Superior temporal gyrus (tissue), 1 donor: ENCODE measurements around the gene SLC25A47.

Experiments
- DNase-seq: peaks from one replicate; pipeline ENCODE4 v3.0.0-alpha.2; 2016; ENCODE audit errors: extremely low spot score

The SLC25A47 gene

GRCh38 chr14:100348784-100349685 lies 25.9 kb downstream of the SLC25A47 start:
- no peak for DNase-seq

GRCh38 chr14:100350276-100350926 lies 27.3 kb downstream of the SLC25A47 start:
- no peak for DNase-seq

- DNase-seq = no peak
Observed at GRCh38 chr14:100350986-100351385, 27.8 kb downstream of the SLC25A47 start.

DNA sequence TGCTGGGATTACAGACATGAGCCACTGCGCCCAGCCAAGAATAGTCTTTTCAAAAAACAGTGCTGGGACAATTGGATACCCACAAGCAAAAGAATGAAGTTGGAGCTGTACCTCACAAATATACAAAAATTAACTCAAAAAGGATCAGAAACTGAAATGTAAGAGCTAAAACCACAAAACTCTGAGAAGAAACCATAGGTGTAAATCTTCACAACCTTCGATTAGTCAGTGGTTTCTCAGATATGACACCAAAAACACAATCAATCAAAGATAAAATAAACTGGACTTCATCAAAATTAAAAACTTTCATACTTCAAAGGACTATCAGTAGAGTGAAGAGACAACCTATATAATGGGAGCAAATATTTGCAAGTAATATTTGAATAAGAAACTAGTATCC lies 35.3 kb downstream of the SLC25A47 start:
- DNase-seq = no peak

DNA sequence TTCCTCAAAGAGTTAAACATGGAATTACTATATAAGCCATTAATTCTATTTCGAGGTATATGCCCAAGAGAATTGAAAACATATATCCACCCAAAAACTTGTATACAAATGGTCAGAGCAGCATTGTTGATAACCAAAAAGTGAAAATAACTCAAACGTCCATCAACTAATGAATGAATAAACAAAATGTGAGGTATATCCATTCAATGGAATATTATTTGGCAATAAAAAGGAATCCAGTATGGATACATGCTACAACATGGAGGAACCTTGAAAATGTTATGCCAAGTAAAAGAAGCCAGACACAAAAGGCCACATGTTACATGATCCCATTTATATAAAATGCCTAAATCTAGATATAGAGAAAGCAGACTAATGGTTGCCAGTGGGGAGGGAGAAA lies 36.0 kb downstream of the SLC25A47 start:
- DNase-seq = no peak

- no peak for DNase-seq
Observed at GRCh38 chr14:100359881-100360280, 36.7 kb downstream of the SLC25A47 start.

DNA sequence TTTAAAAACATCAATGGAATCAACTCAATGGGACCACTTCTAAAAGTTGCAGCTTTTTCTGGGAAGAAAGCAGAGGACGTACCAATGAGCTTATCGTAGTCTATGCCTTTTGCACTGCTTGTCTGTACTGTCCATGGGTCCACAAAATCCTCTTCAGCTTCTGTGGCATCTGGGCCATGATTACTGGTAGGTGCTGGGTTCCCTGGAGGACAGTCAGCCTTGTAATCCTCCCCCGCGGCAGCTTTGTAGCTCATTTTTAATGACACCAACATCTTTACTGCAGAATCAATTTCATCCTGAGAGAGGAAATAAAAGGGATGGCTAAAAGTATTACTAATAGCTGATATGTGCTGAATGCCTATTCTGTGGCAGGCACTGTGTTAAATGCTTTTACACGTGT lies 38.5 kb downstream of the SLC25A47 start:
- no peak for DNase-seq

DNA sequence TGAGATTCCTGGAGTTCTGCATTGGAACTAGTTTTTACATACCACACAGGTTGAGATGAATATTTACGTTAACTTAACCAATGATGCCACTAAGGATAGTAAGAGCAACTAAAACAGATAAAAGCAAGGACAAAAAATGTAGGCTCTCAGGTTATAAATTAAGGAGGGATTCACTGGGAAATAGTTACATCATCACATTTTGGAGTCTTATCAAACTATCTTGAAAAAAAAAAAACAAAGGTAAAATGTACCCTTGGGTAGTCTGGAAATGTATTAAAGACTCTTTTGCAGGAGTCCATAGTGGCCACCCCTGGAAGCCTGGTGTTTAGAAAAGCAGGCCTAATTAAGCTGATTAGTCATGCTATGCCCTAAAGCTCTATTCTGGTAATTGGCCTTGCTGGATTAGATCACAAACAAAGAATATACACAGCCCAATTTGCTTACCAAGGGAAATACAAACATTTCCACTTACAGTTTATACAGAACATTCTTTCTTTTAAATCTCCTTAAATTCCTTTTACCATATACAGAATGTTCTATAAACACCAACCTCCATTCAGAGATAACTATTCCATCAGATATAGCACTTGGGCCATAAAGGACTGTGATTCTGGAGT lies 39.3 kb downstream of the SLC25A47 start:
- DNase-seq = no peak

DNA sequence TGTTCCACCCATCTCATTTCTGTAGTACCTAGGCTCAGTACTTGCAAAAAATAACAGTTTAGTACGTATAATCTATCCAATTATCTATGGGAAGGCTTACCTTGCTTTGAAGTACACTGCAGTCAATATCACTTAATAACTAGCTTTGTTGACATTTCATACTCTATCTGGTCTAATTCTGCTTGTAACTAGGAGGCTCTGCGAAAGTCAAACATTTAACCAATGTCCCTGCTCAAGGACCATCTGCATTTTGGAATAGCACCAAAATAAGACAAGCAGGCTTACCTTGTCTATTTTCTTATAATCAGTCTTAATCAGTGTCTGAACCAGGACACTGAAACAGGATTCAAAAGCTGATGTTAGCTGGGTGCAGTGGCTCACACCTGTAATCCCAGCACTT lies 39.9 kb downstream of the SLC25A47 start:
- DNase-seq = no peak

DNA sequence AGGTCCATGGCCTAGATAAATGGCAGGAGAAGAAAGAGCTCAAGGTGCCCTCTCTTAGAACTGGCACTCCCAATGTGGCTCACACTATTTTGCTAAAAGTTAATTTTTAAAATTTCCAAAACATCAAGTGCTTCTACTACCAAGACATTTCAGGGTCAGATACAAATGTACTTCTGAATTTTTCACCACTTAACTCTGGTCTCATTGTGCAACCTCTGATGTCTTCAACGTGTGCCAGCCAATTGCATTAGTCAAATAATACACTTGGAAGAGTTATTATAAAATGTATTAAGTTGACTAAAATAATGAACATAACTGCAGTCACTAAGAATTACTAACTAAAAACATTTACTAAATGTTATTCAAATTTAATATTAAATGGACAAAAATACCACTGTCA lies 41.3 kb downstream of the SLC25A47 start:
- DNase-seq = no peak

DNA sequence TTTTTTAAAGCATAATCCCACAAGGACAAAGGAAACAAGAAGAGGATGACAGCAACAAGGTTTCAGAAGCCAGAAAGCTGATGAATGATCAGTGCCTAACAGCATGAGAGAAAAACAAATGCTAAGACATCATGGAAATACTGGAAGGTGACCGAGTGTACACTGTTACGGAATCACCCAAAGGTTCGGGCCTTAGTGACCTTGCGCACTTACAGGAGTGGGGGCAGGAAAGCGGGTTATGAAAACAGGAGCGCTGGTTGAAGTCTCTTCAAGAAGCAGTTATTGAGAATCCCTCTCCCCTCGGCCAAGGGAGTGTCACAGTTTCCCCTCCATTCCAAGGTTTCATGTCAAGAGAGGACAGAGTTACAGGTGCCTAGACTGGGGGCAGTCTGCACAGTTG lies 42.6 kb downstream of the SLC25A47 start:
- DNase-seq = no peak

- DNase-seq = no peak
Observed at GRCh38 chr14:100369019-100369418, 45.9 kb downstream of the SLC25A47 start.

DNA sequence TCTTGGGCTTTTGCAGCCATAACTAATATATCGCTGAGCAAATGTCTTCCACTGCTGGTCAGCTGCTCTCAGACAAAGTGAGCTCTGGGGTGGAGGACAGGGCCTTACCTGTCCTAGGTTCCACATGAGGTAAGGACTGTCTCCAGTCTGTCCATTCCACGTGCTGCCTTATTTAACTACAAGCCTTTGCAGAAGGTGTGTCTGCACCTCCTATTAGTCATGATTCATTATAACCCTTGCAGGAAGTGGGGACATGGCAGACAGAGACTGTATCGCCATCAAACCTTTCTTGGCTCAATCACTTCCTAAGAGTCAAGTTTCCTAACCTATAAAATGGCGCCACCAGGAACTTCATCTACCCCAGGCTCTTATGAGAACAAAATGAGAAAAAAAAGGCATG lies 46.9 kb downstream of the SLC25A47 start:
- no peak for DNase-seq

GRCh38 chr14:100371773-100372172 lies 48.6 kb downstream of the SLC25A47 start:
- DNase-seq = no peak

- DNase-seq = no peak
Observed at GRCh38 chr14:100372357-100373048, 49.4 kb downstream of the SLC25A47 start.

- DNase-seq = no peak
Observed at GRCh38 chr14:100374270-100374669, 51.1 kb downstream of the SLC25A47 start.

GRCh38 chr14:100374876-100375265 lies 51.7 kb downstream of the SLC25A47 start:
- no peak for DNase-seq

- DNase-seq = no peak
Observed at GRCh38 chr14:100375266-100375962, 52.3 kb downstream of the SLC25A47 start.

DNA sequence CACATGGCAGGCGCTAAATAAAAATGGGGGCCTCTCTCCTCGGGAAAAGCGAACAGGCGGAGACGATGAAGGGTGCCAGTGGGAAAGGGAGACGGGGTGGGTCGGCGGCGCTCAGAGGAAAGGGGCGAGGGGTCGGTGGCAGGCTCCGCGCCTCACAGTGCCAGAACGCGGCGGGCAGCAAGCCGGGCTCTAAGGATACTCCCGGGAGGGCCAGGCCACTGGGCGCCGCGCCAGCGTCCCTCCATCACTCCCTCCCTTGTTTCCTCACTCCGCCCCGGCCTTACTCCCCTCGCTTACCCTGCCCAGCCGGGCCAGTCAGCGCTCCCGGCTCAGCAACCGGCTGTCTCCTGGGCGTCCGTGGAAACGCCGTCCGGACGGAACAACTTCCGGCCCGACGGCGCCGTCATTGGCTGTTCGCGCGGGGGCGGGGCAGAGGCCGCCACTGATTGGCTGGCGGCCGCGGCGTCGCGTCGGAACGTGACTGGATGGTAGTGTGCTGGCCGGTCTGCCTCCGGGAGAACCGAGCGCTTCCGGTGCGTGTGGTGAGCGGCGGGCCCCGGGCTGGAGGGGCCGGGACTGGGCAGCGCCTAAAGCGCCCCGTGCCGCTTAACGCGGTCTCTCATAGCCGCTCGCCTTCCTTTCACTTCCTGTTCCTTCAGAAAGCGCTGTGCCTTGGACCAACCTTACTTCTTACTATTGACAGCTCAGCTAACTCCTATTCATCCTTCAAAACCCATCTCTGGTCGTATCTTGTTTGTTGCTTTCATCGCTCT lies 53.0 kb downstream of the SLC25A47 start, which contains the start of gene WDR25:
TSS of gene WDR25 (plus strand) at position 523 of the 773 bp plus-strand sequence.
- peak; percentile 92 for DNase-seq

GRCh38 chr14:100376751-100377171 lies 53.6 kb downstream of the SLC25A47 start:
- DNase-seq = no peak
